CD14-positive monocyte (primary cell): ENCODE results near the gene KIF26B. TPM values are rescaled to one million over a fixed set of nuclear protein-coding genes. Genes with fewer than 3 reads are reported as not detected.

Experiments
- DNase-seq, 3 donors: peaks; one replicate each; pipeline ENCODE4 v3.0.0-alpha.2; 2011 to 2022
- H2AFZ ChIP-seq: 2 replicates; pipeline ENCODE4 v1.6.0; 2012; ENCODE audit warnings: mild to moderate bottlenecking, low read depth, low read length, inconsistent platforms; ENCODE audit not compliant: insufficient read depth, poor library complexity, severe bottlenecking
- H3K27ac ChIP-seq, 2 donors: 1 replicate in 1 of 2; 2 replicates in 1 of 2; pipeline ENCODE4 v1.5.1; 2012 to 2013; ENCODE audit warnings: low read length in 2 of 2, control low read depth in 1 of 2, inconsistent platforms in 1 of 2, low read depth in 1 of 2, mild to moderate bottlenecking in 1 of 2
- H3K27me3 ChIP-seq, 2 donors: one replicate each; pipeline versions ENCODE4 v1.6.0 to v1.6.1; 2011 to 2013; ENCODE audit warnings: low read length in 2 of 2; ENCODE audit not compliant: control insufficient read depth in 2 of 2, insufficient read depth in 2 of 2
- H3K36me3 ChIP-seq, 2 donors: replicated peaks in 1 of 2; 1 replicate in 1 of 2; 2 replicates in 1 of 2; pipeline versions ENCODE4 v1.5.1 to v1.6.1; 2012 to 2013; ENCODE audit warnings: low read length in 2 of 2, control low read depth in 1 of 2, inconsistent platforms in 1 of 2, mild to moderate bottlenecking in 1 of 2; ENCODE audit not compliant: insufficient read depth in 2 of 2, control insufficient read depth in 1 of 2
- H3K4me1 ChIP-seq, 2 donors: 1 replicate in 1 of 2; 2 replicates in 1 of 2; pipeline versions ENCODE4 v1.5.1 to v1.6.1; 2012 to 2013; ENCODE audit warnings: low read length in 2 of 2, control low read depth in 1 of 2, inconsistent platforms in 1 of 2, mild to moderate bottlenecking in 1 of 2, moderate library complexity in 1 of 2; ENCODE audit not compliant: insufficient read depth in 2 of 2, control insufficient read depth in 1 of 2
- H3K4me2 ChIP-seq: replicated peaks from 2 replicates; pipeline ENCODE3; 2012; ENCODE audit warnings: low read length, moderate library complexity, mild to moderate bottlenecking; ENCODE audit not compliant: poor library complexity, severe bottlenecking; ENCODE audit errors: extremely low read depth
- H3K4me3 ChIP-seq, 3 experiments: fragments of 200-600 bp in 1 of 3; sonication (generic) in 1 of 3; replicated peaks in 1 of 3; 1 replicate in 2 of 3; 2 replicates in 1 of 3; pipeline ENCODE4 v1.5.1; 2011 to 2013; ENCODE audit warnings: low read length in 3 of 3, mild to moderate bottlenecking in 3 of 3, control low read depth in 2 of 3, low read depth in 2 of 3, inconsistent platforms in 1 of 3, moderate library complexity in 1 of 3
- H3K79me2 ChIP-seq: 2 replicates; pipeline ENCODE4 v1.6.0; 2012; ENCODE audit warnings: mild to moderate bottlenecking, control low read depth, inconsistent platforms, low read length, moderate library complexity; ENCODE audit not compliant: insufficient read depth
- H3K9ac ChIP-seq: 2 replicates; pipeline ENCODE4 v1.6.0; 2017; ENCODE audit warnings: low read length, mild to moderate bottlenecking; ENCODE audit not compliant: insufficient read depth, poor library complexity, severe bottlenecking
- H3K9me3 ChIP-seq, 2 donors: replicated peaks in 1 of 2; 1 replicate in 1 of 2; 2 replicates in 1 of 2; pipeline versions ENCODE4 v1.5.1 to v1.6.1; 2012 to 2013; ENCODE audit warnings: low read length in 2 of 2, control low read depth in 1 of 2; ENCODE audit not compliant: control insufficient read depth in 1 of 2, insufficient read depth in 1 of 2
- H4K20me1 ChIP-seq: 2 replicates; pipeline ENCODE4 v1.6.0; 2012; ENCODE audit warnings: mild to moderate bottlenecking, low read length, control low read depth, moderate library complexity; ENCODE audit not compliant: insufficient read depth
- H3K27ac Mint-ChIP-seq, 7 donors: one replicate each; pipeline ENCODE4 v1.8.0; 2020; ENCODE audit warnings: mild to moderate bottlenecking in 7 of 7, mixed read lengths in 7 of 7, moderate library complexity in 6 of 7, inconsistent platforms in 2 of 7
- H3K27me3 Mint-ChIP-seq, 3 donors: one replicate each; pipeline ENCODE4 v1.8.0; 2021 to 2022; ENCODE audit warnings: low read depth in 3 of 3, mild to moderate bottlenecking in 3 of 3, mixed read lengths in 3 of 3, moderate library complexity in 3 of 3, inconsistent platforms in 1 of 3
- H3K36me3 Mint-ChIP-seq, 2 donors: one replicate each; pipeline ENCODE4 v1.8.0; 2020; ENCODE audit warnings: mixed read lengths in 2 of 2, inconsistent platforms in 1 of 2, mild to moderate bottlenecking in 1 of 2
- H3K4me1 Mint-ChIP-seq: one replicate; pipeline ENCODE4 v1.8.0; 2020; ENCODE audit warnings: mild to moderate bottlenecking, mixed read lengths
- H3K4me3 Mint-ChIP-seq, 2 donors: one replicate each; pipeline ENCODE4 v1.8.0; 2020; ENCODE audit warnings: mild to moderate bottlenecking in 2 of 2, mixed read lengths in 2 of 2, moderate library complexity in 1 of 2
- H3K9me3 Mint-ChIP-seq, 7 donors: one replicate each; pipeline ENCODE4 v1.8.0; 2020 to 2022; ENCODE audit warnings: mixed read lengths in 7 of 7, mild to moderate bottlenecking in 6 of 7, moderate library complexity in 6 of 7, inconsistent platforms in 2 of 7
- CTCF ChIP-seq: fragments of 200-600 bp; IDR thresholded peaks from one replicate; pipeline ENCODE4 v1.8.0; 2022; ENCODE audit warnings: antibody characterized with exemption, mild to moderate bottlenecking
- WGBS: methylation state at CpG from one replicate; pipeline ENCODE4 v1.1.5; 2013; ENCODE audit warnings: missing lambda C conversion rate; ENCODE audit not compliant: insufficient coverage; 5-methylcytosine and 5-hydroxymethylcytosine counted together
- intact Hi-C, 2 donors: fragments of 100-400 bp; cut with micrococcal nuclease; formaldehyde crosslinking; loops; one replicate each; pipeline versions ENCODE4 v1.15.0 to v1.15.1; 2023
- polyA plus RNA-seq, 3 donors: library from polyadenylated mRNA; depleted of rRNA in 1 of 3; unstranded in 2 of 3; stranded (reverse) in 1 of 3; fragments of 300-500 nt in 2 of 3; fragments of >200 nt in 1 of 3; fragmentation: Illumina TruSeq in 2 of 3; gene quantifications; 1 replicate in 2 of 3; 2 replicates in 1 of 3; pipeline ENCODE4 v1.2.3, GENCODE V29; 2012 to 2021

The KIF26B gene
- polyA plus RNA-seq, 3 donors = 0.01 to 0.05 TPM; not detected in 1

GRCh38 chr1:245205864-245206263 lies 51.1 kb downstream of the KIF26B start:
- no peaks in the 10 kb centered on the region for H3K36me3 ChIP-seq
- intact Hi-C loops = no loop called here
- H2AFZ ChIP-seq = no peak overlapping the region
- H3K4me3 Mint-ChIP-seq = no peak overlapping the region
- H3K4me1 Mint-ChIP-seq = no peaks in the 10 kb centered on the region
- H4K20me1 ChIP-seq = no peaks in the 10 kb centered on the region
- TF ChIP-seq CTCF = no peak
- H3K9ac ChIP-seq = no peak overlapping the region
- H3K27me3 ChIP-seq = no peaks in the 10 kb centered on the region
- H3K27me3 Mint-ChIP-seq = peaks cover 6 to 9% (median 8%) of the 10 kb centered on the region in 3 donors
- H3K9me3 Mint-ChIP-seq = peaks cover 27 to 54% (median 40%) of the 10 kb centered on the region in 7 donors
- no peak for DNase-seq
- no peaks in the 10 kb centered on the region for H3K79me2 ChIP-seq
- H3K27ac Mint-ChIP-seq = no peak overlapping the region
- H3K9me3 ChIP-seq = peaks cover 31 to 35% of the 10 kb centered on the region in 2 donors
- H3K27ac ChIP-seq = no peak overlapping the region
- H3K4me1 ChIP-seq = no peaks in the 10 kb centered on the region
- no CpG with 5 or more reads among the region's 1 CpG for WGBS
- H3K36me3 Mint-ChIP-seq = no peaks in the 10 kb centered on the region
- H3K4me3 ChIP-seq = no peak overlapping the region
- no peak overlapping the region for H3K4me2 ChIP-seq

- H3K4me3 Mint-ChIP-seq = no peak overlapping the region
- H3K27ac ChIP-seq = no peak overlapping the region
- H3K36me3 Mint-ChIP-seq = no peaks in the 10 kb centered on the region
- TF ChIP-seq CTCF = no peak
- no peaks in the 10 kb centered on the region for H3K4me1 ChIP-seq
- no peaks in the 10 kb centered on the region for H3K27me3 ChIP-seq
- H3K9me3 ChIP-seq = peaks cover 31 to 39% of the 10 kb centered on the region in 2 donors
- no peak overlapping the region for H3K27ac Mint-ChIP-seq
- no peak overlapping the region for H3K4me3 ChIP-seq
- no peak overlapping the region for H3K4me2 ChIP-seq
- no peaks in the 10 kb centered on the region for H3K4me1 Mint-ChIP-seq
- 100% methylated on average over 8 of the region's 11 CpGs for WGBS
- H3K27me3 Mint-ChIP-seq = peaks cover 3 to 9% (median 8%) of the 10 kb centered on the region in 3 donors
- peaks cover 27 to 58% (median 42%) of the 10 kb centered on the region in 7 donors for H3K9me3 Mint-ChIP-seq
- H3K36me3 ChIP-seq = no peaks in the 10 kb centered on the region
- H4K20me1 ChIP-seq = no peaks in the 10 kb centered on the region
- no peak overlapping the region for H2AFZ ChIP-seq
- H3K79me2 ChIP-seq = no peaks in the 10 kb centered on the region
- H3K9ac ChIP-seq = no peak overlapping the region
- intact Hi-C loops = no loop called here
- DNase-seq = no peak
Measured at GRCh38 chr1:245207056-245207638, 52.4 kb downstream of the KIF26B start.
